GM19043 (cell line): ENCODE results near the gene PCBP3.

ENCODE experiments used
- ATAC-seq: cut with Tn5 transposase; IDR thresholded peaks from one replicate; pipeline ENCODE4 v1.9.1; 2021; ENCODE audit warnings: low read depth; ENCODE audit not compliant: unreplicated experiment

The PCBP3 gene

DNA sequence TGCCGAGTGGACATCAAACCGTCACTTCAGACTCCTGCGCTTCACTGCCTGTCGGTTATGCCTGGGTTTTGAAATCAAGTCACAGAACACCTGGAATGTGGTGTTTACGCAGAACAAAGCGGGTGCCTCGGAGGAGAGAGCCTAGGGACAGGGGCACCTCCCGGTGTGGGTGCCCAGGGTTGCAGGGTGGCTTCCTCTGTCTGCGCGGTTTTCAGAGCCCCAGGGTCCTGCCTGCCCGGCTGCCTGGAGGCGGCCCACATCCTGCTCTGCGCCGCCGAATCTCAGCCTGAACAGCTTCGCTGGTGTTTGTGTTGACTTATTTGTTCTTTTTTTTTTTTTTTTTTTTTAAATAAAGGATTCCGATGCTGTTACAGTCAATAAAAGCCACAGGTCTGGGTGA is 224.6 kb downstream of the PCBP3 start:
- no peak for ATAC-seq

DNA sequence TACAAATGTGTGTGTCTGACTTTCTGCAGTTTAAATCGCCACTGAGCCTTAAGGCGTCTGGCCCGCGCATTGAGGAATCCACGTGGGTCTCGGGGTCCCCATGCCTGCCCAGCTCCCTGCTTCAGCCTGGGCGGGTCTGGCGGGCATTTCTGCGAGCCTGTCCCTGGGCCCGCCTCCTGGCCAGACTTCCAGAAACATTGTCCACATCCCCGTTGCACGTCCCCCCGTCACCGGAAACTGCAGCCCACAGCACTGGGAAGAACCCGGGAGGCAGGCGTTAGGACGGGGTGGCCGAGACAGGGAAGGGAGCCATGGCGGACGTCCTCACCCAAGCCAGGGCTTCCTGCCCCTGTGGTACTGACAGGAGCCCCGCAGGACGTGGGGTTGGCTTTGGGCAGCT is 225.0 kb downstream of the PCBP3 start:
- ATAC-seq, result no peak

GRCh38 chr21:45869121-45870007 is 225.8 kb downstream of the PCBP3 start:
- no peak for ATAC-seq

DNA sequence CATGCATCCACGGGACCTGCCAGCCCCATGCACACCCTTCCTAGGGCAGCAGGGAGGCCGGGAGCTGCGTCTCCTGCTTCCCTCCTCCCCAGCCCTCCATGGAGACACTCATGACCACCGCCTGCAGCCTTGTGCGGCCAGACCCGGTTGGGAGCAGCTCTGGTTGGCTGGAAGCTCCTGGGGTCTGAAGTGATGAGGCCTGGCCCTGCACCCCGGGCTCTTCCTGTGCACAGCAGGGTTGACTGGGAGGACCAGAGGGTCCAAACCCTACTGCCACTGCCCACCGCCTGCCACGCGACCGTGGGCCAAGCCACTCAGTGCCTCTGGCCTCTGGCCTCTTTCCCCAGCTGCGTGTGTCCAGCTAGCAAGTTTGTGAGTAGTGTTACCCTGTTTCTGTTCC is 226.9 kb downstream of the PCBP3 start:
- ATAC-seq, result no peak

GRCh38 chr21:45870851-45871615 is 227.5 kb downstream of the PCBP3 start:
- ATAC-seq, result no peak

GRCh38 chr21:45871616-45872236 is 228.2 kb downstream of the PCBP3 start:
- ATAC-seq, result no peak

DNA sequence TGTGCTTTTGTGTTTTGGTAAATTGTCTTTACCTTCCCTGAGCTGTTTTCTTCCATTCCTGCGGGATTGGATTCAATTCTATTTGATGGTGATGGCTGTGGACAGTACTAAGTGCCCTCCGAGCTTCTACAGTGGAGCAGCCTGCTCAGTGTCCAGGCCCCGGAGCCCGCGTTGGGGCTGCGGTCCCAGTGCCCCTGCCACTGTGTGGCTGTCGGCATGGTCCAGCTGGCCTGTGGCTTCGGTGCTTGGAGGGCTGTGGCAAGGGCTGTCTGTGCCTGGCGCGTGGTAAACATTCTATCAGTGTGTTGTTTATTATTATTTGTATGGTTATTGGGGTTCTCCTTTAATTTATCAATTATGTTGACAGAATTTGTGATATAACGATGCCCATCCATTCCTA is 228.9 kb downstream of the PCBP3 start:
- ATAC-seq, result no peak

DNA sequence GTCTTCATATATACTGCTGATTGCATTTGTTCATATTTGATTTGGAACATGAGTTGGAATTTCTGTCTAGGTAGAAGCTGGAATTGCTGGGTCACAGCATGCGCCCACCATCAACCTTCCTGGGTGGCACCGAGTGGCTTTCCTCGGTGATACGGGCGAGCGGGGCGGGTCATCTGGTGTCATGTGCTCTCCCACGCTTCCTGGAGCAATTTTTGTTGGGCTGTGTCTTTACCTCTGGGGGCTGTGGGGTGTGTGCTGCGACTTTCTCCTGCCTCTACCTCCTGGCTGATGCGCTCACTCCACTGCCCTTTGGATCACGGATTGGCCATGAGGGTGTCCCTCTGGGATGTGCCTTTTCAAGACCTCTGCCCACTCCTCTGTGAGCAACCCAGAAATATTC is 229.4 kb downstream of the PCBP3 start:
- ATAC-seq, result no peak

DNA sequence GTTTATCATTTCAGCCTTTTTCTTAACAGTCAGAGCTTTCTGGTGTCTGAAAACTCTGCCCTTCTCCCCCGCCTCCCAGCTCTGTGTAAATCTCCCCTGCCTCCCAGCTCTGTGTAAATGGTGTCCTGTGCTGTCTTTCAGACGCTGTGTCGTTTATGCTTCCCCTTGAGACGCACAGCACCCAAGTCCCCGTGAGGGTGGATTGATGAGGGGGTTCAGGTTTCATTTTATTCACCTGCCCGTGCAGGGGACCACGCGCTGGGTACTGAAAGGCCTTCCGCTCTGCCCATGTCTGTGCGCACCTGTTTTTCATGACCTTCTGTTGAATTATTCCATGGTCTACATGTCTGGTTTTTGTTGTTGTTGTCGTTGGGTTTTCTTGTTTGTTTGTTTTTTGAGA is 229.9 kb downstream of the PCBP3 start:
- no peak for ATAC-seq

DNA sequence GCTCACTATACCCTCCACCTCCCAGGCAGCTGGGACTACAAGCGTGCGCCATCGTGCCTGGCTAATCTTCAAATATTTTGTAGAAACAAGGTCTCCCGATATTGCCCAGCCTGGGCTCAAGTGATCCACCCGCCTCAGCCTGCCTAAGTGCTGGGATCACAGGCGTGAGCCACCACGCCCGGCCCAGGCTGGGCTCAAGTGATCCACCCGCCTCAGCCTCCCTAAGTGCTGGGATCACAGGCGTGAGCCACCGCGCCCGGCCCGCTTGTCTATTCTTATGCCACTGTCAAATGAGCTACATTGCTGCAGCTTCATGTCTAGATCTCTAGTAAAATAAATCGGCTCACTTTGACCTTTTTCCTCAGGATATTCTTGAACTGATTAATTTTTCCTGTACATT is 230.3 kb downstream of the PCBP3 start:
- ATAC-seq, result no peak

DNA sequence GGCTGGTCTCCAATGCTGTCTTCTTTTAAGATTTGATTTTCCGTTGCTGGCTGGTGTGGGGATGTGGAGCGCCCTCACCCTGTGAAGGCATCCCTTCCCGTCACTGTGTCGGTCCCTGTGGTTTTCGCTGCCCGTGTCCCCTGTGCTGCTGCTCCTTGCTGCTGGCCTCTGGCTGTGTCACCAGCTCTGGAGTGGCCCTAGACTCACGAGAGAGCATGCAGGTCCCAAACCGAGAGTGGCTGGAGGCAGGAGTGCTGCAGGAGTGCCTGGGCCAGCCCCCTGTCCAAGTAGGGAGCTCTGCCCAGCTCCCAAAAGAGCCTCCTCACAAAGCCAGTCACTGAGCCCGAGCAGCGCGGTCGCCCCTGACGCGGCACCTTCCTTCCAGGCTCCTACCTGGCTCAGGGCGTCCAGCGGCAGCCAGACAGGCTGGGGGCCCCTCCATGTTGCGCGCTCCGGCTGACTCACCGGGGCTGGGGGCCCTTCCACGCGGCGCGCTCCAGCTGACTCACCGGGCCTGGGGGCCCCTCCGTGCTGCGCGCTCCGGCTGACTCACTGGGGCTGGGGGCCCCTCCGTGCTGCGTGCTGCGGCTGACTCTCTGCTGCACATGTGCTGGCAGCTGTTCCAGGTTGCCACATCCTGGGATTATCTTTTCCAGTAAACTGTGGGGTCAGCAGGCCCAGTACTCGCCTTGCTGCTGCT is 231.3 kb downstream of the PCBP3 start:
- ATAC-seq, result no peak

DNA sequence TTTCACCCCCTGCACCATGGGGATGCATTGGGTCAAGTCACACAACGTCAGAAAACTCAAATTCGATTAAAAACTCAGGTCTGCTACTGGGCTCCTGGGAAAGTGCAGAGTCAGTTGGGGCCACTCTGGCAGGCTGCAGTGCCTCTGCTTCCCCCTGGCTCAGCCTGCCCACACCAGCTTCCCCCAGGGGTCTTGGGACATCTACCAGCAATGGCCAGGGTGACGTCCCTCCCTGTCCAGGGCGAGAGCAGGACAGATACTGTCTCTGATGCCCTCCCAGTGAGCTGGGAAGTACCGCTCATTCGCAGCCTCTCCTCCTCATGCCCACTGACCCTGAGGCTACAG is 231.9 kb downstream of the PCBP3 start:
- ATAC-seq, result no peak

- no peak for ATAC-seq
Observed at GRCh38 chr21:45875881-45876280, 232.4 kb downstream of the PCBP3 start.

GRCh38 chr21:45876381-45877170 is 233.1 kb downstream of the PCBP3 start:
- no peak for ATAC-seq

DNA sequence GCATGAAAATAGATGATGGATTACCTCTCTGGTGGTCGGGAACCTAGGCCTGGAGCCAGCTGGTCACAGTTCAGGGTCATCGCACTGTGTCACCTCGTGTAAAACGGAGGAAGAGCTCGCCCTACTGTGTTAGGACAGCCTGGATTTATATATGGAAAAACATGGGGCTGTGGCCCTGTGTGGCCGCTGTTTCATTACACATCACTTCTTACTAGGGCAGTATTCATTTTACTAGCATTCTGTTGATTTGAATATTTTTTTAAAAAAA is 233.6 kb downstream of the PCBP3 start:
- no peak for ATAC-seq

- no peak for ATAC-seq
Observed at GRCh38 chr21:45877821-45878469, 234.4 kb downstream of the PCBP3 start.

DNA sequence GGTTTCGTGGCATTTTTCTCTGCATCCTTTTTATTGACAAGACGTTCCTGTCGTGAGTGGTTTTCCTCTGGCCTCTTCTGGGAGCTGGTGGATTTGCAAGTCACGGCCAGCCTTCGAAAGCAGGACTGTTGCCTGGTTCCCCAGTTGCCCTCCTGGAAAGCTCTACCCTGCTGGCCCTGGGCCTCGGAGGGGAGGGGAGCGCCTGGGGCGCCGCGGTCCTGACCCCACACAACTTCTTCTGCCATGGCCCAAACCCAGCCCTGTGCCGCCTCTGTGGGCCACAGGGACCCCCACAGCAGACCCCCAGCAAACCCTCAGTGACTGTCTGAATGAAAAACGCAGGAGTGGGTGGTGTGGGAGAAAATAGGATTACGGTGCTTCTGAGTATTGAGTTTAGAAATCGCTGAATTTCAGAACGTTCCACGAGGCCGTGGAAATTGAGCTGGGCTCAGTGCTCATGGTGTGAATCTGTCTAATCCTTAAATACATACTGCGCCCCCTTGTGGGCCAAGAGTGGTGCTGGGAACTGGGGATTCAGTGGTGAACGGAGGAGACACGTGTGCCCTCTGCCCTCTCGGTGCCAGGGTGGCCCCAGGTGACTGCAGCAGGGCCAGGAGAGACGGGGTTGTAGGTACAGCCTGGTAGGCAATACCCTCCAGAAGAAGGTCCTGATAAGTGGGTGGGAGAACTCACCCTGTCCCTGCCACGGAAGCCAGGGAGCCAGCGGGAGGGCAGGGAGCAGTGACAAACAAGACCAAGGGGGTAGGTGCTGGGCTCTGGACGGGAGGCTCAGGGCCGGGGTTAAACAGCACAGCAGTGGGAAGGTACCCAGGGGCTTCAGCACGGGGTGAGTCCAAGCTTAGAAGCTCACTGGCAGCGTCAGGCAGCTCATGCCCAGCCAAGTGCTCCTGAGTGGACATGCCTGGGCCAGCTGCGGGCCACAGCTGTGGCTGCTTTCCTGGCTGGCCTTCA is 236.9 kb downstream of the PCBP3 start:
- ATAC-seq, result no peak

DNA sequence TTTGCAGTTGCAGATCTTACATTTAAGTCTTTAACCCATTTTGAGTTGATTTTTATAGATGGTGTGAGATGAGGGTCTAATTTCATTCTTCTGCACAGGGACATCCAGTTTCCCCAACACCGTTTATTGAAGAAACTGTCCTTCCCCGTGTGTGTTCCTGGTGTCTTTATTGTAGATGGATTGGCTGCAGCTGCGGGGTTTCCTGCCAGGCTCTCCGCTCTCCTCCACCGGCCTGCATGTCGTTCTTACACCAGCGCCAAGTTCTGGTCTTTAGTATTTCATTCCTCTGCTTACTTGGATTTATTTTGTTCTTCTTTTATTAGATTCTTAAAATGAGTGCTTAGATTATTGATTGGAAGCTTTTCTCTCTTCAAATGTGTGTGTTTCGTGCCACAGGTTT is 239.1 kb downstream of the PCBP3 start:
- ATAC-seq, result no peak

GRCh38 chr21:45883090-45883489 is 239.6 kb downstream of the PCBP3 start:
- no peak for ATAC-seq
